K562 (cell line): Measurements from ENCODE around the gene DCAF8L1. TPM values are rescaled to one million over a fixed set of nuclear protein-coding genes. Genes with fewer than 3 reads are reported as not detected.

Source experiments
- ZNF253 ChIP-seq: fragments of 250-450 bp; sonication (Bioruptor Pico); conservative IDR thresholded peaks from 2 replicates; pipeline ENCODE4 v1.6.1; 2021; ENCODE audit warnings: mild to moderate bottlenecking
- polyA plus RNA-seq, 8 experiments: library from polyadenylated mRNA; depleted of rRNA in 4 of 8; stranded (reverse) in 5 of 8; unstranded in 3 of 8; fragments of >200 nt; fragmentation: Nextera tagmentation in 2 of 8; fragmentation: Illumina TruSeq in 1 of 8; extraction: Ambion mirVana in 2 of 8; extraction: Trizol in 1 of 8; gene quantifications; 2 replicates each; pipeline versions ENCODE4 v1.2.1 to v1.2.3, GENCODE V29; 2011 to 2014; ENCODE audit warnings: inconsistent platforms in 1 of 8, missing spikeins in 1 of 8
- total RNA-seq, 7 experiments: library from RNA; depleted of rRNA in 6 of 7; stranded (reverse); fragments of >200 nt in 6 of 7; fragmentation: Illumina TruSeq in 2 of 7; extraction: Trizol in 2 of 7; gene quantifications; 2 replicates each; pipeline versions ENCODE4 v1.2.1 to v1.2.3, GENCODE V29; 2011 to 2021; ENCODE audit warnings: low replicate concordance in 1 of 7
- TF ChIP-seq, protein P1 (sequence below): fragments of 250-450 bp; sonication (Bioruptor Pico); IDR thresholded peaks from 2 replicates; pipeline ENCODE4 v1.4.0; 2020
- TF ChIP-seq, protein P2 (sequence below): sonication (generic); formaldehyde crosslinking; IDR thresholded peaks from 2 replicates; pipeline ENCODE4 v1.8.0; 2023; ENCODE audit warnings: mild to moderate bottlenecking, missing genetic modification reagents

DCAF8L1 gene
- total and polyA plus RNA-seq, 9 of the 15 experiments (the other 6 are each of a cell fraction or from before 2014, with no cell fraction given), result 0.03 TPM; not detected in 7

DNA sequence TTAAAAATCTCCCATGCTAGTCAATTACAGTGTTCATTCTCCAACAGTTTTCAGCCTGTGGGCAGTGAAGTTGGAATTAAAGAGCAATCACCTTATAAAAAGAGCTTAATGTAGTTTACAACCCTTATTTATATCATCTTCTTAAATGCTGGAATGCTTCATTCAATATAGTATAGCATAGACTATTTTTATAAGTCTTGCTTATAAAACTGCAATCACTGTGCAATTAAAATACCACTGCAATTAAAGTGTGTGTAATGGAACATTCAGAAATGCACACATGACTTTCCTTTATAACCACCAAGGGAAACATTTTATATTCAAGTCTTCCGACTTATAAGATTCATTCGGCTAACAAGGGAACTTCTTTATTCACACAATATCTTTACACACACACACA lies 16.4 kb upstream of the DCAF8L1 start (continued):
- TF ChIP-seq, protein P1, sequence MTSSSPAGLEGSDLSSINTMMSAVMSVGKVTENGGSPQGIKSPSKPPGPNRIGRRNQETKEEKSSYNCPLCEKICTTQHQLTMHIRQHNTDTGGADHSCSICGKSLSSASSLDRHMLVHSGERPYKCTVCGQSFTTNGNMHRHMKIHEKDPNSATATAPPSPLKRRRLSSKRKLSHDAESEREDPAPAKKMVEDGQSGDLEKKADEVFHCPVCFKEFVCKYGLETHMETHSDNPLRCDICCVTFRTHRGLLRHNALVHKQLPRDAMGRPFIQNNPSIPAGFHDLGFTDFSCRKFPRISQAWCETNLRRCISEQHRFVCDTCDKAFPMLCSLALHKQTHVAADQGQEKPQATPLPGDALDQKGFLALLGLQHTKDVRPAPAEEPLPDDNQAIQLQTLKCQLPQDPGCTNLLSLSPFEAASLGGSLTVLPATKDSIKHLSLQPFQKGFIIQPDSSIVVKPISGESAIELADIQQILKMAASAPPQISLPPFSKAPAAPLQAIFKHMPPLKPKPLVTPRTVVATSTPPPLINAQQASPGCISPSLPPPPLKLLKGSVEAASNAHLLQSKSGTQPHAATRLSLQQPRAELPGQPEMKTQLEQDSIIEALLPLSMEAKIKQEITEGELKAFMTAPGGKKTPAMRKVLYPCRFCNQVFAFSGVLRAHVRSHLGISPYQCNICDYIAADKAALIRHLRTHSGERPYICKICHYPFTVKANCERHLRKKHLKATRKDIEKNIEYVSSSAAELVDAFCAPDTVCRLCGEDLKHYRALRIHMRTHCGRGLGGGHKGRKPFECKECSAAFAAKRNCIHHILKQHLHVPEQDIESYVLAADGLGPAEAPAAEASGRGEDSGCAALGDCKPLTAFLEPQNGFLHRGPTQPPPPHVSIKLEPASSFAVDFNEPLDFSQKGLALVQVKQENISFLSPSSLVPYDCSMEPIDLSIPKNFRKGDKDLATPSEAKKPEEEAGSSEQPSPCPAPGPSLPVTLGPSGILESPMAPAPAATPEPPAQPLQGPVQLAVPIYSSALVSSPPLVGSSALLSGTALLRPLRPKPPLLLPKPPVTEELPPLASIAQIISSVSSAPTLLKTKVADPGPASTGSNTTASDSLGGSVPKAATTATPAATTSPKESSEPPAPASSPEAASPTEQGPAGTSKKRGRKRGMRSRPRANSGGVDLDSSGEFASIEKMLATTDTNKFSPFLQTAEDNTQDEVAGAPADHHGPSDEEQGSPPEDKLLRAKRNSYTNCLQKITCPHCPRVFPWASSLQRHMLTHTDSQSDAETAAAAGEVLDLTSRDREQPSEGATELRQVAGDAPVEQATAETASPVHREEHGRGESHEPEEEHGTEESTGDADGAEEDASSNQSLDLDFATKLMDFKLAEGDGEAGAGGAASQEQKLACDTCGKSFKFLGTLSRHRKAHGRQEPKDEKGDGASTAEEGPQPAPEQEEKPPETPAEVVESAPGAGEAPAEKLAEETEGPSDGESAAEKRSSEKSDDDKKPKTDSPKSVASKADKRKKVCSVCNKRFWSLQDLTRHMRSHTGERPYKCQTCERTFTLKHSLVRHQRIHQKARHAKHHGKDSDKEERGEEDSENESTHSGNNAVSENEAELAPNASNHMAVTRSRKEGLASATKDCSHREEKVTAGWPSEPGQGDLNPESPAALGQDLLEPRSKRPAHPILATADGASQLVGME (CRISPR knock-in tag), result no peak
- TF ChIP-seq ZNF253 (CRISPR knock-in tag), result no peak
- TF ChIP-seq, protein P2, sequence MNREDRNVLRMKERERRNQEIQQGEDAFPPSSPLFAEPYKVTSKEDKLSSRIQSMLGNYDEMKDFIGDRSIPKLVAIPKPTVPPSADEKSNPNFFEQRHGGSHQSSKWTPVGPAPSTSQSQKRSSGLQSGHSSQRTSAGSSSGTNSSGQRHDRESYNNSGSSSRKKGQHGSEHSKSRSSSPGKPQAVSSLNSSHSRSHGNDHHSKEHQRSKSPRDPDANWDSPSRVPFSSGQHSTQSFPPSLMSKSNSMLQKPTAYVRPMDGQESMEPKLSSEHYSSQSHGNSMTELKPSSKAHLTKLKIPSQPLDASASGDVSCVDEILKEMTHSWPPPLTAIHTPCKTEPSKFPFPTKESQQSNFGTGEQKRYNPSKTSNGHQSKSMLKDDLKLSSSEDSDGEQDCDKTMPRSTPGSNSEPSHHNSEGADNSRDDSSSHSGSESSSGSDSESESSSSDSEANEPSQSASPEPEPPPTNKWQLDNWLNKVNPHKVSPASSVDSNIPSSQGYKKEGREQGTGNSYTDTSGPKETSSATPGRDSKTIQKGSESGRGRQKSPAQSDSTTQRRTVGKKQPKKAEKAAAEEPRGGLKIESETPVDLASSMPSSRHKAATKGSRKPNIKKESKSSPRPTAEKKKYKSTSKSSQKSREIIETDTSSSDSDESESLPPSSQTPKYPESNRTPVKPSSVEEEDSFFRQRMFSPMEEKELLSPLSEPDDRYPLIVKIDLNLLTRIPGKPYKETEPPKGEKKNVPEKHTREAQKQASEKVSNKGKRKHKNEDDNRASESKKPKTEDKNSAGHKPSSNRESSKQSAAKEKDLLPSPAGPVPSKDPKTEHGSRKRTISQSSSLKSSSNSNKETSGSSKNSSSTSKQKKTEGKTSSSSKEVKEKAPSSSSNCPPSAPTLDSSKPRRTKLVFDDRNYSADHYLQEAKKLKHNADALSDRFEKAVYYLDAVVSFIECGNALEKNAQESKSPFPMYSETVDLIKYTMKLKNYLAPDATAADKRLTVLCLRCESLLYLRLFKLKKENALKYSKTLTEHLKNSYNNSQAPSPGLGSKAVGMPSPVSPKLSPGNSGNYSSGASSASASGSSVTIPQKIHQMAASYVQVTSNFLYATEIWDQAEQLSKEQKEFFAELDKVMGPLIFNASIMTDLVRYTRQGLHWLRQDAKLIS (CRISPR knock-in tag), result no peak
- TF ChIP-seq, all 486 proteins: peak for 0
